NCI-H2196 (cell line): ENCODE data around the gene VHLL.
"Not testable (repeated sequence)": the region's sequence is repeated elsewhere in the genome, so short reads cannot be mapped to it uniquely, and the experiment has no call there.

Experiments
- DNase-seq: peaks from one replicate; lab custom pipeline; 2025; ENCODE audit not compliant: unreplicated experiment; lab: John Stamatoyannopoulos, UW

VHLL gene

GRCh38 chr1:156298852-156299357, at the start of gene VHLL:
VHLL (minus strand) TSS chr1:156299307; CDS start chr1:156299189, 118 bp downstream.
- no peak for DNase-seq

- no peak for DNase-seq
Observed at GRCh38 chr1:156347331-156347730, 48.2 kb upstream of the VHLL start.

- DNase-seq, result no peak
Observed at GRCh38 chr1:156346636-156347035, 47.5 kb upstream of the VHLL start.

- DNase-seq, result not testable (repeated sequence)
Observed at GRCh38 chr1:156346035-156346434, 46.9 kb upstream of the VHLL start.

GRCh38 chr1:156344409-156344808, 45.3 kb upstream of the VHLL start:
- DNase-seq, result no peak

GRCh38 chr1:156342166-156342955, 43.3 kb upstream of the VHLL start:
- no peak for DNase-seq

GRCh38 chr1:156338180-156338976, 39.3 kb upstream of the VHLL start, which contains the start of the genes CCT3 and TSACC:
CCT3 (minus strand) TSS chr1:156338292; CDS start chr1:156338184, 108 bp downstream.
TSACC (plus strand) TSS chr1:156338526; CDS start chr1:156339758, 1,232 bp downstream.
- DNase-seq, result peak; percentile 99

- DNase-seq, result peak; percentile 34
Observed at GRCh38 chr1:156337888-156338179, 38.7 kb upstream of the VHLL start.

GRCh38 chr1:156337052-156337887, 38.2 kb upstream of the VHLL start:
- DNase-seq, result no peak

- no peak for DNase-seq
Observed at GRCh38 chr1:156336242-156336641, 37.1 kb upstream of the VHLL start.

- DNase-seq, result not testable (repeated sequence)
Observed at GRCh38 chr1:156323179-156323578, 24.1 kb upstream of the VHLL start.

- DNase-seq, result no peak
Observed at GRCh38 chr1:156320560-156320959, 21.5 kb upstream of the VHLL start.

- peak; percentile 26 for DNase-seq
Observed at GRCh38 chr1:156319664-156320063, 20.6 kb upstream of the VHLL start.

GRCh38 chr1:156316909-156317308, 17.8 kb upstream of the VHLL start:
- DNase-seq, result no peak

- DNase-seq, result no peak
Observed at GRCh38 chr1:156310962-156311361, 11.9 kb upstream of the VHLL start.

GRCh38 chr1:156308078-156308477, 9.0 kb upstream of the VHLL start:
- DNase-seq, result no peak

- no peak for DNase-seq
Observed at GRCh38 chr1:156305215-156305614, 6.1 kb upstream of the VHLL start.

- no peak for DNase-seq
Observed at GRCh38 chr1:156303241-156303640, 4.1 kb upstream of the VHLL start.

GRCh38 chr1:156295391-156295947, 3.6 kb downstream of the VHLL start, which contains the start of gene GLMP:
GLMP (minus strand) TSS chr1:156295679; CDS start chr1:156295645, 34 bp downstream.
- DNase-seq, result peak; percentile 71

GRCh38 chr1:156293895-156294294, 5.2 kb downstream of the VHLL start:
- no peak for DNase-seq

GRCh38 chr1:156293098-156293434, 6.0 kb downstream of the VHLL start:
- DNase-seq, result no peak
